GM10266 (cell line): ENCODE data around the gene GPC1.

Experiments
- DNase-seq: peaks from one replicate; pipeline ENCODE4 v3.0.0; 2012; ENCODE audit errors: extremely low spot score
- CTCF ChIP-seq: IDR thresholded peaks from 2 replicates; pipeline ENCODE4 v1.5.1; 2012; ENCODE audit warnings: mild to moderate bottlenecking, low read depth; ENCODE audit not compliant: control insufficient read depth, insufficient read depth; ENCODE audit errors: missing control alignments

GPC1 gene

GRCh38 chr2:240433973-240434727 lies 1.3 kb upstream of the GPC1 start:
- DNase-seq = no peak
- no peak for TF ChIP-seq CTCF

- TF ChIP-seq CTCF = no peak
- peak; percentile 95 for DNase-seq
Observed at GRCh38 chr2:240434728-240435456, 571 bp upstream of the GPC1 start.

- no peak for TF ChIP-seq CTCF
- peak; percentile 70 for DNase-seq
Observed at GRCh38 chr2:240435948-240436682, 652 bp downstream of the GPC1 start.

GRCh38 chr2:240436683-240437550 lies 1.5 kb downstream of the GPC1 start:
- no peak for TF ChIP-seq CTCF
- no peak for DNase-seq

GRCh38 chr2:240437551-240437860 lies 2.0 kb downstream of the GPC1 start:
- no peak for DNase-seq
- TF ChIP-seq CTCF = no peak

- peak; percentile 92 for DNase-seq
- peak; percentile 92 for TF ChIP-seq CTCF
Observed at GRCh38 chr2:240437861-240438809, 2.7 kb downstream of the GPC1 start.
